Lower leg skin (tissue), 3 donors: ENCODE data around the gene HDAC9.

Experiments
- POLR2A ChIP-seq, 2 donors: fragments of 450-650 bp; IDR thresholded peaks; one replicate each; pipeline ENCODE4 v1.6.1; 2016 to 2017; ENCODE audit warnings: antibody characterized with exemption in 2 of 2, mild to moderate bottlenecking in 1 of 2, moderate library complexity in 1 of 2
- TF ChIP-seq, protein P1 (sequence below), 3 donors: fragments of 450-650 bp; IDR thresholded peaks; one replicate each; pipeline ENCODE4 v1.5.1; 2016; ENCODE audit warnings: antibody characterized with exemption in 3 of 3, mild to moderate bottlenecking in 3 of 3, moderate library complexity in 2 of 3

- TF ChIP-seq, protein P1, sequence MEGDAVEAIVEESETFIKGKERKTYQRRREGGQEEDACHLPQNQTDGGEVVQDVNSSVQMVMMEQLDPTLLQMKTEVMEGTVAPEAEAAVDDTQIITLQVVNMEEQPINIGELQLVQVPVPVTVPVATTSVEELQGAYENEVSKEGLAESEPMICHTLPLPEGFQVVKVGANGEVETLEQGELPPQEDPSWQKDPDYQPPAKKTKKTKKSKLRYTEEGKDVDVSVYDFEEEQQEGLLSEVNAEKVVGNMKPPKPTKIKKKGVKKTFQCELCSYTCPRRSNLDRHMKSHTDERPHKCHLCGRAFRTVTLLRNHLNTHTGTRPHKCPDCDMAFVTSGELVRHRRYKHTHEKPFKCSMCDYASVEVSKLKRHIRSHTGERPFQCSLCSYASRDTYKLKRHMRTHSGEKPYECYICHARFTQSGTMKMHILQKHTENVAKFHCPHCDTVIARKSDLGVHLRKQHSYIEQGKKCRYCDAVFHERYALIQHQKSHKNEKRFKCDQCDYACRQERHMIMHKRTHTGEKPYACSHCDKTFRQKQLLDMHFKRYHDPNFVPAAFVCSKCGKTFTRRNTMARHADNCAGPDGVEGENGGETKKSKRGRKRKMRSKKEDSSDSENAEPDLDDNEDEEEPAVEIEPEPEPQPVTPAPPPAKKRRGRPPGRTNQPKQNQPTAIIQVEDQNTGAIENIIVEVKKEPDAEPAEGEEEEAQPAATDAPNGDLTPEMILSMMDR (IDR thresholded peaks at IDR 0.05), result no peak
- TF ChIP-seq POLR2A (IDR thresholded peaks at IDR 0.05), result no peak
Observed at GRCh38 chr7:18474944-18475343, 20.6 kb upstream of the HDAC9 start.
